Esophagus (tissue), 2 donors: ENCODE data around the gene SMARCA4. TPM values are rescaled to one million over a fixed set of nuclear protein-coding genes. Genes with fewer than 3 reads are reported as not detected.

Experiments
- H3K27ac ChIP-seq, 2 donors: one replicate each; pipeline ENCODE4 v1.5.1; 2013; ENCODE audit warnings: low read depth in 2 of 2, mild to moderate bottlenecking in 2 of 2, inconsistent platforms in 1 of 2, low read length in 1 of 2, moderate library complexity in 1 of 2
- H3K27me3 ChIP-seq, 2 donors: one replicate each; pipeline ENCODE4 v1.6.1; 2013; ENCODE audit warnings: low read length in 2 of 2, control low read depth in 1 of 2, mild to moderate bottlenecking in 1 of 2; ENCODE audit not compliant: insufficient read depth in 2 of 2, control insufficient read depth in 1 of 2
- H3K36me3 ChIP-seq, 2 donors: one replicate each; pipeline ENCODE4 v1.6.1; 2013; ENCODE audit warnings: low read length in 1 of 2; ENCODE audit not compliant: control insufficient read depth in 2 of 2, insufficient read depth in 2 of 2
- H3K4me1 ChIP-seq, 2 donors: one replicate each; pipeline ENCODE4 v1.6.1; 2013; ENCODE audit warnings: low read length in 1 of 2; ENCODE audit not compliant: control insufficient read depth in 2 of 2, insufficient read depth in 2 of 2
- H3K4me3 ChIP-seq, 2 donors: one replicate each; pipeline ENCODE4 v1.5.1; 2013; ENCODE audit warnings: low read length in 2 of 2, mild to moderate bottlenecking in 2 of 2, low read depth in 1 of 2, moderate library complexity in 1 of 2
- H3K9me3 ChIP-seq, 2 donors: one replicate each; pipeline ENCODE4 v1.6.1; 2013; ENCODE audit warnings: mild to moderate bottlenecking in 2 of 2, low read depth in 1 of 2, low read length in 1 of 2, moderate library complexity in 1 of 2; ENCODE audit not compliant: control insufficient read depth in 2 of 2, insufficient read depth in 1 of 2
- WGBS, 2 donors: extraction: QIAGEN DNeasy Blood & Tissue Kit; methylation state at CpG; one replicate each; pipeline ENCODE4 v1.1.7; 2013; 5-methylcytosine and 5-hydroxymethylcytosine counted together
- polyA plus RNA-seq, 2 donors: library from polyadenylated mRNA; stranded (reverse); fragments of 200-250 nt; gene quantifications; one replicate each; pipeline ENCODE4 v1.2.3, GENCODE V29; 2013
- donor health status: healthy with polysubstance abuse.
- donor health status: Bipolar disorder and iron deficiency.

The SMARCA4 gene
- polyA plus RNA-seq, 2 donors = 66.8 to 113 TPM

GRCh38 chr19:11034449-11035213 is 73.8 kb downstream of the SMARCA4 start:
- H3K27ac ChIP-seq = peak overlapping the region in 1 of 2 donors; percentile 71
- 90 to 92% methylated on average over 38 of the region's 38 CpGs for WGBS, 2 donors

GRCh38 chr19:11035441-11036377 is 74.9 kb downstream of the SMARCA4 start:
- H3K27ac ChIP-seq = peak overlapping the region in 1 of 2 donors; percentile 71

More at GRCh38 chr19:11034449-11035213, 73.8 kb downstream of the SMARCA4 start:
- Histone ChIP-seq H3K36me3 (peaks cover 29 to 52% of the 10 kb centered on the region in 2 donors), H3K4me1 (no peaks in the 10 kb centered on the region), H3K9me3 (no peaks in the 10 kb centered on the region), H3K27me3 (no peaks in the 10 kb centered on the region), H3K4me3 (no peak overlapping the region)

GRCh38 chr19:11038511-11038910 is 77.7 kb downstream of the SMARCA4 start:
- H3K4me1 ChIP-seq = peaks cover 0 to 4% of the 10 kb centered on the region in 2 donors
- no peaks in the 10 kb centered on the region for H3K27me3 ChIP-seq
- peaks cover 0 to 2% of the 10 kb centered on the region in 2 donors for H3K9me3 ChIP-seq
- peaks cover 18 to 44% of the 10 kb centered on the region in 2 donors for H3K36me3 ChIP-seq
- H3K4me3 ChIP-seq = no peak overlapping the region
- no peak overlapping the region for H3K27ac ChIP-seq
- 68 to 76% methylated on average over 4 of the region's 4 CpGs for WGBS, 2 donors

More at GRCh38 chr19:11035441-11036377, 74.9 kb downstream of the SMARCA4 start:
- no peaks in the 10 kb centered on the region for H3K9me3 ChIP-seq
- H3K27me3 ChIP-seq = no peaks in the 10 kb centered on the region
- WGBS, 2 donors = 30 to 31% methylated on average over 15 of the region's 15 CpGs
- H3K4me1 ChIP-seq = no peaks in the 10 kb centered on the region
- peaks cover 23 to 46% of the 10 kb centered on the region in 2 donors for H3K36me3 ChIP-seq
- no peak overlapping the region for H3K4me3 ChIP-seq

GRCh38 chr19:11041194-11041593 is 80.4 kb downstream of the SMARCA4 start:
- peaks cover 0 to 2% of the 10 kb centered on the region in 2 donors for H3K9me3 ChIP-seq
- WGBS, 2 donors = 96 to 97% methylated on average over 33 of the region's 33 CpGs
- peaks cover 3 to 34% of the 10 kb centered on the region in 2 donors for H3K36me3 ChIP-seq
- peaks cover 0 to 4% of the 10 kb centered on the region in 2 donors for H3K4me1 ChIP-seq
- H3K27ac ChIP-seq = no peak overlapping the region
- no peak overlapping the region for H3K4me3 ChIP-seq
- no peaks in the 10 kb centered on the region for H3K27me3 ChIP-seq

- no peak overlapping the region for H3K4me3 ChIP-seq
- 81 to 84% methylated on average over 13 of the region's 13 CpGs for WGBS, 2 donors
- H3K9me3 ChIP-seq = peaks cover 0 to 2% of the 10 kb centered on the region in 2 donors
- peaks cover 3 to 37% of the 10 kb centered on the region in 2 donors for H3K36me3 ChIP-seq
- no peaks in the 10 kb centered on the region for H3K27me3 ChIP-seq
- peak overlapping the region; percentile 47 to 78 for H3K27ac ChIP-seq
- H3K4me1 ChIP-seq = peaks cover 0 to 4% of the 10 kb centered on the region in 2 donors
Measured at GRCh38 chr19:11041966-11042627, 81.3 kb downstream of the SMARCA4 start.

GRCh38 chr19:11044431-11044830 is 83.6 kb downstream of the SMARCA4 start:
- 90 to 91% methylated on average over 10 of the region's 10 CpGs for WGBS, 2 donors
- Histone ChIP-seq H3K4me1 (peaks cover 0 to 8% of the 10 kb centered on the region in 2 donors), H3K9me3 (peaks cover 0 to 2% of the 10 kb centered on the region in 2 donors), H3K27me3 (no peaks in the 10 kb centered on the region), H3K4me3 (no peak overlapping the region), H3K36me3 (peaks cover 3 to 33% of the 10 kb centered on the region in 2 donors), H3K27ac (no peak overlapping the region)

- no peak overlapping the region for H3K27ac ChIP-seq
- H3K4me3 ChIP-seq = no peak overlapping the region
- peaks cover 3 to 35% of the 10 kb centered on the region in 2 donors for H3K36me3 ChIP-seq
- peaks cover 0 to 10% of the 10 kb centered on the region in 2 donors for H3K4me1 ChIP-seq
- peaks cover 0 to 2% of the 10 kb centered on the region in 2 donors for H3K9me3 ChIP-seq
- 94 to 98% methylated on average over 4 of the region's 4 CpGs for WGBS, 2 donors
- H3K27me3 ChIP-seq = no peaks in the 10 kb centered on the region
Measured at GRCh38 chr19:11045536-11045935, 84.7 kb downstream of the SMARCA4 start.

- Histone ChIP-seq H3K27me3 (no peaks in the 10 kb centered on the region), H3K9me3 (peaks cover 0 to 2% of the 10 kb centered on the region in 2 donors), H3K4me3 (no peak overlapping the region), H3K27ac (no peak overlapping the region), H3K4me1 (peaks cover 0 to 9% of the 10 kb centered on the region in 2 donors), H3K36me3 (peaks cover 2 to 30% of the 10 kb centered on the region in 2 donors)
- 91% methylated on average over 14 of the region's 14 CpGs for WGBS, 2 donors
Measured at GRCh38 chr19:11046605-11047354, 86.0 kb downstream of the SMARCA4 start.
